SIG-M5 treated with dmso at 0.1 percent for 504 hours (cell line): ENCODE results near the gene AGBL3.
A peak's percentile ranks its signal among the peaks of the same experiment; 100 is the strongest.

Source experiments
- DNase-seq: peaks from one replicate; lab custom pipeline; 2025; ENCODE audit not compliant: unreplicated experiment; lab: John Stamatoyannopoulos, UW

Gene AGBL3

GRCh38 chr7:134986363-134987251 lies at the start of gene AGBL3:
AGBL3 (plus strand) TSS chr7:134986508; CDS start chr7:134987934, 1,426 bp downstream.
- peak; percentile 80 for DNase-seq

DNA sequence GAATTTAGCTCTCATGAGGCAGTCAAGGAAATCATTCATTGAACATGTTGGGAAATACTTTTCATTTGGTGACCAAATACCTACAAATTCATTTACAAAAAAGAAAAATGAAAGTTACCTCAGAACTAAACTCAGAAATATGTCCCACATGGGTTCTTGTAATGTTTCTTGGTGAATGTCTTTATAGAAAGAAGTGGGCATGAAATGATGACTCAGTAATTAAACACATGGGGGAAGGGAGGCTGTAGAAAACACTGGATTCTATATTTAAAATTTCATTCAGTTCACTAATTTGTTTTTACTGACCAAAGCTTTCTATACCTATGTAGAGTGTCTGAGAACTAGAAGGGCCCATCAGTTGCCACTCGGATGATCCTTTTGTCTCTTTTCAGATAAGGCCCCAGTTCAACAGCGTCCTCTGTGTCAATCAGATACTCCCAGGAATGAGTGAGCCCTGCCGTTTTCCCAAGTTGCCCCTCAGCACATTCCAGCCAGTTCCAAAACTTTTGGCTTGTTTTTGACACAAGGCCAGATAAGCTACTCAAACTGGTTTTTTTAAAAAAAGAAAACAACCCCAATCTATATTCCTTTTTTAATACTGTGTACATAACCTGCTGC lies 49.3 kb upstream of the AGBL3 start:
- no peak for DNase-seq

GRCh38 chr7:134938141-134938540 lies 48.2 kb upstream of the AGBL3 start:
- no peak for DNase-seq

DNA sequence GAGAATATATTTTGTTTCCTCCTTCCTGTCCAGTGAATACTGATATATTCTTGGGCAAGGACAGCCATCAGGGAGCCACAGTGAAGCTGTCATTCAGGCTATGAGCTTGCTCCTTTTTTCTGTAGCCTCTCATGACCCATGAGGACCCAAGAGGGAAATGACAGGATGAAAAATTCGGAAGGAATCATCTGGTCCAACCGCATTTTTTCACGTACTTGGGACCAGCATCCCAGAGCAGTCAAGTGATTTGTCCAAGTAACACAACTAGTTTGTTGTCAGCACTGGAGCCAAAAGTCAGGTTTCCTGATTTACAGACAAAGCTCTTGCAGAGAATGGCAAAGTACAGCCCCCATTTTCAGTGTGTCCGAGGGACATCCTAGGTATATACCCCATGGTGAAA lies 47.2 kb upstream of the AGBL3 start:
- DNase-seq, result no peak

- DNase-seq, result no peak
Observed at GRCh38 chr7:134940729-134941128, 45.6 kb upstream of the AGBL3 start.

DNA sequence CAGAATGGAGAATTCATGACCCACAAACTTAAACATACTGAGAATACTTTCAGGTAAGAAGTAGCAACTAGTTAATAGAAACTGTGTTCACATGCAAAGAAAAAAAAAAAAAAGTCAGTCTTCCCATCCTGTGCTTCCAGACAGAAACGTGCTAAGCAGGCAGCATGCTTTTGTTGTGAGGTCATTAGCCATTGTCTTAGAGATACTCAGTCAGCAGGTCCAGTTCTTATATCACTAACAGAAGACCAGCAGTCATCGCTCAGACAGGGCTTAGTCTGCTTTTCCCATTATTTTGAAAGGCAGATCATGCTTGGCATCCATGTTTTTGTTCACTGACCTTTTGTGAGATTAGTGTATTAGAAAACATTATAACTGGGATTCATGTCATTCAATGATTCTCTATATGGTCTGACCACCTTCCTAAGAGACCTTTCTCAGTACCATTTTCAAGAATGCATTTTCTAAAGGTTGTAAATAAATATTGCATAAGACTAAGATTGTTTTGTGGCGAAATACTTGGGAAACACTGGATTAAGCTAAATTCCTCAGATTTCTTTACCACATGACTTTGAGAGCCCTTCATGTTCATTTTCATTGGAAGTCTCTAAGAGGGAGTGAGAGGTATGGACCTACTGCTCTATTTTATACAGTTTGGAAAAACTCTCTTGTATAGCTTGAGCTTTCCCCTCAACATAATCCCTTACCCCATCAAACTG lies 45.0 kb upstream of the AGBL3 start:
- no peak for DNase-seq

- no peak for DNase-seq
Observed at GRCh38 chr7:134941952-134942351, 44.4 kb upstream of the AGBL3 start.

- no peak for DNase-seq
Observed at GRCh38 chr7:134942690-134943466, 43.4 kb upstream of the AGBL3 start.

GRCh38 chr7:134943785-134944400 lies 42.4 kb upstream of the AGBL3 start:
- DNase-seq, result peak; percentile 33

GRCh38 chr7:134945691-134946090 lies 40.6 kb upstream of the AGBL3 start:
- DNase-seq, result no peak

GRCh38 chr7:134946260-134946659 lies 40.0 kb upstream of the AGBL3 start:
- DNase-seq, result no peak

- no peak for DNase-seq
Observed at GRCh38 chr7:134947329-134947728, 39.0 kb upstream of the AGBL3 start.

- no peak for DNase-seq
Observed at GRCh38 chr7:134947831-134948230, 38.5 kb upstream of the AGBL3 start.

- DNase-seq, result no peak
Observed at GRCh38 chr7:134948246-134948645, 38.1 kb upstream of the AGBL3 start.

- DNase-seq, result no peak
Observed at GRCh38 chr7:134948736-134949135, 37.6 kb upstream of the AGBL3 start.

GRCh38 chr7:134949171-134949570 lies 37.1 kb upstream of the AGBL3 start:
- no peak for DNase-seq

GRCh38 chr7:134954197-134955082 lies 31.9 kb upstream of the AGBL3 start:
- DNase-seq, result peak; percentile 9

GRCh38 chr7:134957005-134957404 lies 29.3 kb upstream of the AGBL3 start:
- DNase-seq, result no peak

- DNase-seq, result no peak
Observed at GRCh38 chr7:134959810-134960209, 26.5 kb upstream of the AGBL3 start.
